Measurements from ENCODE around the gene CALML6.

Gene CALML6

DNA sequence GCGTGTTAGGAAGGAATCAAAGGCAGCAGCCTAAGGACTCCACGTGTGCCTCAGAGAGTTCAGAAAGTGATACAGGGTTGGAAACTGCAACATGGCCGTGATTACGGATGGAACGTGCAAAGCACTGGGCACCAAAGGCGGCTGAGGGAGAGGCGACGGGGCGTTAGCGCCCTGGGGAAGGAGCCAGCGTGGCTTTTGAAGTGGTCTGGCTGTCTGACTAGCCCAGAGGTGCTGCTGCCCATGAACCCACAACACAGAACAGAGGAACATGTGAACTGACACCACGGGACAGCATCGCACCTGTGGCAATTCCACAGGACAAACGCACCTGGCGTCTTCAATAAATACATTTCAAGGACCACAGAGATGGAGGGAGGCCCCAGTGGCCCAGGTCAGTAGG lies 22.0 kb downstream of the CALML6 start:
- H3K27ac Mint-ChIP-seq = no peak overlapping the region
- no peak for ATAC-seq (ENCODE audit: low read depth)
- DNase-seq (ENCODE audit: low spot score in 2 of 2) = no peak
- peaks cover 8% of the 10 kb centered on the region for H3K9me3 Mint-ChIP-seq
- H3K36me3 Mint-ChIP-seq = no peaks in the 10 kb centered on the region
- no peaks in the 10 kb centered on the region for H3K27me3 Mint-ChIP-seq
- H3K4me3 Mint-ChIP-seq = no peak overlapping the region
- H3K4me1 Mint-ChIP-seq = peaks cover 2% of the 10 kb centered on the region

DNA sequence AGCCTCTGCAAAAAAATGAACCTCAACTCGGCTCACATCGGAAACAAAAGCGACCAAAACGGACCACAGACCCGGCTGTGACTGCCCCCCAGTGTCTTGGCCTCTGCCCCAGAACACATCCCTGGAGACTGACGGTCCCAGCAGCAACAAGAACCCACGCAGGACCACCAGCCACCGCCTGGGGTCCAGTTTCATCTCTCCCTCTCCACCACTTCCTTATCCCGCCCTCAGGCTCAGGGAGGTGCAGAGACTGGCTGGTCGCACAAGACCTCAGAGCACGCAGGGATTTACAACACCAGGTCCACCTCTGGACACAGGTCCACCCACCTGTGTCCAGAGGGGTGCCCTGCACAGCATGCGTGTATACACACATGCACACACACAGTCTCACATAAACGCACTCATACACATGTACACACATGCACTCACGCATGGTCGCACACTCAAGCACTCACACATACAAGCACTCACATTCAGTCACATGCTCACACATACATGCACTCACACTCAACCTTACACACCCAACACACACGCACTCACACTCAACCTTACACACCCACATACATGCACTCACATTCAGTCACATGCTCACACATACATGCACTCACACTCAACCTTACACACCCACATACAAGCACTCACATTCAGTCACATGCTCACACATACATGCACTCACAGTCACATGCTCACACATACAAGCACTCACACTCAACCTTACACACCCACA lies 22.7 kb downstream of the CALML6 start:
- no peaks in the 10 kb centered on the region for H3K27me3 Mint-ChIP-seq
- no peak overlapping the region for H3K27ac Mint-ChIP-seq
- H3K9me3 Mint-ChIP-seq = peaks cover 8% of the 10 kb centered on the region
- peaks cover 2% of the 10 kb centered on the region for H3K4me1 Mint-ChIP-seq
- no peak overlapping the region for H3K4me3 Mint-ChIP-seq
- H3K36me3 Mint-ChIP-seq = no peaks in the 10 kb centered on the region
- DNase-seq (ENCODE audit: low spot score in 2 of 2) (no peak), ATAC-seq (ENCODE audit: low read depth) (no peak)

DNA sequence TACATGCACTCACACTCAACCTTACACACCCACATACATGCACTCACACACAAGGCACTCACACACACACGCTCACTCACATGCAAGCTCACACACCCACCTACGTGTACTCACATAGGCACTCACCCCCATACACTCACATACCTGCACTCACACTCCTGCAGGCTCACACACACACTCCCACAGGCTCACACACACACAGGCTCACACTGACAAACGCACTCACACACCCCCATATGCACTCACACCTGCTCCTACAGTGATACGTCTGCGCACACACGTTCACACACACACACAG lies 23.2 kb downstream of the CALML6 start:
- H3K4me3 Mint-ChIP-seq = no peak overlapping the region
- no peaks in the 10 kb centered on the region for H3K27me3 Mint-ChIP-seq
- H3K4me1 Mint-ChIP-seq = peaks cover 6% of the 10 kb centered on the region
- DNase-seq (ENCODE audit: low spot score in 2 of 2) (no peak), ATAC-seq (ENCODE audit: low read depth) (no peak)
- no peak overlapping the region for H3K27ac Mint-ChIP-seq
- H3K36me3 Mint-ChIP-seq = no peaks in the 10 kb centered on the region
- H3K9me3 Mint-ChIP-seq = peaks cover 8% of the 10 kb centered on the region

DNA sequence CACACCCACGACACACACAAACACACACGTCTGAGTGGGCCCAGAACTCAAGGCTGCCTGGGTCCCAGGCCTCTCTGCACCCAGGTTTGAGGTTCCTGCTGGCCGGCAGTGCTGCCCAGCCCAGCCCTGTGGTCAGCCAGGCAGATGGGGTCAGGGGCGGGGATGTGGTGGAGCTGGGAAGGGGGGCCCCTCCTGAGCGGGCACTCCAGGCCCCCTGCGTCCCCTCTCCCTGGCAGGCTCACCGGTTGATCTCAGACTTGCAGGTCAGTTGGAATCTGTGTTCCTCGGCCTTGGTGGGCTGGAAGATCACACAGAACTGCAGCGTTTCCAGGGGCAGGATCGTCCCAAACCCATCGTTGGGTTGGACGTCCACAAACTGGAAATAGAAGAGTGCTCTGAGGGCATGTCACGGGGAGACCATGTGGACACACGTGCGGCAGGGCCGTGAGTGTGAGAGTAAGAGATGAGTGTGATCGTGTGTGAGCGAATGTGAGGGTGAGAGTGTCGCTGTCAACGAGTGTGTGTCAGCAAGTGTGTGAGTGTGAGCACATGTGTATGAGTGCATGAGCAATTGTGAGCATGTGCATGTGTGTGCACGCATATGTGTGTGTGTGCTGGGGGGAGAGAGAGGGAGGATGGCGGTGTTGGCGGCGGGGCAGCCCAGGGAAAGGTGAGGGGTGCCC lies 23.7 kb downstream of the CALML6 start:
- Mint-ChIP-seq H3K4me1 (peaks cover 6% of the 10 kb centered on the region), H3K27ac (no peak overlapping the region), H3K9me3 (peaks cover 8% of the 10 kb centered on the region), H3K27me3 (no peaks in the 10 kb centered on the region), H3K36me3 (no peaks in the 10 kb centered on the region), H3K4me3 (no peak overlapping the region)
- ATAC-seq (ENCODE audit: low read depth) (no peak), DNase-seq (ENCODE audit: low spot score in 2 of 2) (no peak)

DNA sequence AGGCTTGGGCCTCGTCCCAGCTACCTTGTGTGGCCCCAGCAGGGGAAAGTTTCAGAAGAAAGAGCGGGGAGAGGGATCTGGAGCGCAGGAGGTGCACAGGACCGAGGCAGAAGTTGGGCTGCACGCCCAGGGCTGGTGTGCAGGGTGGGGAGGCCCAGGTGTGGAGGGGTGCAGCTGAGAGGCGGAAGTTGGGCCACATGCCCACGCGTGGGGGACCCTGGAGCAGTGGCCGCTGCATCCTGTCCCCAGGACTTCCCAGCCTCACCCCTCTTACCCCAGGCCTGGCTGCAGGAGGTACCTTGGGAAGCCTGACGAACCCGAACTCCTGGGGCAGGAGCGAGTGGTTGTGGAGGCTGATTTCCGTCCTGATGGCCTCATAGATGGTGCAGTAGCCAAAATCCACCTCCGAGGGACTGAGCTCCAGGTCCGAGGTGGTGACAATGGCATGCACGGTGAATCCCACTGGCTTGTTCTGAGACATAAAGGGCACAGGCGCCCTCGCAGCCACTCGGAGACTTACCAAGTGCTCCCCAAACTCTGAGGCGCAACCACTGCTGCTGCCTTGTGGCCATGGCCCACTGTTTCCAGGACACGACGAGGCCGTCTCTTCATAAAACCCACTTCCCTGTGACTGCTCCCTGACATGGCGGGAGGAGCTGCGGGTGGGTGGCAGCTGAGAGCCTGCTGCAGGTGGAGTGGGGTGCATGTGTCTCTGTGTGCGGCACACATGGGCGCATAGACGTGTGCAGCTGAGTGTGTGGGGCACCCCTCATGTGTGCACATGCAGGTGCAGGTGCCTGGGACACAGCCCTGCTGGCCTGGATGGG lies 24.4 kb downstream of the CALML6 start:
- H3K27ac Mint-ChIP-seq = no peak overlapping the region
- H3K4me3 Mint-ChIP-seq = no peak overlapping the region
- peaks cover 9% of the 10 kb centered on the region for H3K4me1 Mint-ChIP-seq
- DNase-seq (ENCODE audit: low spot score in 2 of 2) (no peak), ATAC-seq (ENCODE audit: low read depth) (no peak)
- H3K27me3 Mint-ChIP-seq = peaks cover 4% of the 10 kb centered on the region
- H3K36me3 Mint-ChIP-seq = no peaks in the 10 kb centered on the region
- H3K9me3 Mint-ChIP-seq = peaks cover 5% of the 10 kb centered on the region

DNA sequence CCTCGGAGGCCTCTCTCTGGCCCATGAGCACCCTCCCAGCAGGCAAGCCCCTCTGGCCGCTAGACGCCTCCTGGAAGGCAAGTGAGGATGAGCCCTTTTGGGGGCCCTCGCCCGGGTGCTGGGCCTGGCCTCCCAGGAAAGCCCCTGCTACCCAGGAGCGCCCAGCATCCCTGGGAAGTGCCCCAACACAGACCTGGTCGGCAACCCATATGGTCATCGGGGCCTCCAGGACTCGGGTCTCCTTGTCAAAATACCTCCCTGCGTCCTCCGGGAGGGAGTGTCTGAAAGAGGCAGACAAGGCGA lies 25.0 kb downstream of the CALML6 start:
- Mint-ChIP-seq H3K27ac (no peak overlapping the region), H3K9me3 (no peaks in the 10 kb centered on the region), H3K27me3 (peaks cover 4% of the 10 kb centered on the region), H3K4me3 (no peak overlapping the region), H3K4me1 (peaks cover 9% of the 10 kb centered on the region), H3K36me3 (no peaks in the 10 kb centered on the region)
- DNase-seq (ENCODE audit: low spot score in 2 of 2) = no peak
- ATAC-seq (ENCODE audit: low read depth) = no peak

DNA sequence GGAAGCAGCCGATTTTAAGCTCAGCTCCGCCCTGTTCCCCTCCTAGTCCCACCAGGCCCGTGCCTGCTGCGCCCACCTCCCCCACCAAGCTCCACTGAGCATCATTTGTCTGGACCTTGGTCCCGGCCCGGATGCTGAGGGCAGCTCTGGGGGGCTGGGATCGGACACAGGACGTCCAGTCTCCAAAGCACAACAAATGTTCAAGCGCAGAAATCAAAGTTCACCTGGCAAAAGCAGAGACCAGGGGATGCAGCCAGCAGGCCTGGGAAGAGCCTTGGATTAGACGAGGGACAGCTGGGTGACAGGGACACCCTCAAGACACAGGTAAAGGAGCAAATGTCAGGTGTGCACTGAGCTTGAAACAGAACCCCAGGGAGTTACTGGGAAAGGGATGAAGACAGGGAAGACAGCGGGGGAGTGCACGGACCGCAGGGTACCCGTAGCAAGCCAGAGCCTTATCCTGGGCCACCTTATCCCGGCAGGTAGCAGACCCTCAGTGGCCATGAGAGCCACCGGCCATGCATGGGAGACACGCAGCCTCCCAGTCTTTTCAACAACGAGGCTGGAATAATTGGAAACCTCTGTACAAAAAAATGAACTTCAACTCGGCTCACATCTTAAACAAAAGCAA lies 26.3 kb downstream of the CALML6 start:
- no peak overlapping the region for H3K27ac Mint-ChIP-seq
- peaks cover 8% of the 10 kb centered on the region for H3K27me3 Mint-ChIP-seq
- H3K9me3 Mint-ChIP-seq = no peaks in the 10 kb centered on the region
- H3K4me3 Mint-ChIP-seq = no peak overlapping the region
- no peak for DNase-seq (ENCODE audit: low spot score in 2 of 2)
- H3K4me1 Mint-ChIP-seq = peaks cover 9% of the 10 kb centered on the region
- no peak for ATAC-seq (ENCODE audit: low read depth)
- no peaks in the 10 kb centered on the region for H3K36me3 Mint-ChIP-seq

DNA sequence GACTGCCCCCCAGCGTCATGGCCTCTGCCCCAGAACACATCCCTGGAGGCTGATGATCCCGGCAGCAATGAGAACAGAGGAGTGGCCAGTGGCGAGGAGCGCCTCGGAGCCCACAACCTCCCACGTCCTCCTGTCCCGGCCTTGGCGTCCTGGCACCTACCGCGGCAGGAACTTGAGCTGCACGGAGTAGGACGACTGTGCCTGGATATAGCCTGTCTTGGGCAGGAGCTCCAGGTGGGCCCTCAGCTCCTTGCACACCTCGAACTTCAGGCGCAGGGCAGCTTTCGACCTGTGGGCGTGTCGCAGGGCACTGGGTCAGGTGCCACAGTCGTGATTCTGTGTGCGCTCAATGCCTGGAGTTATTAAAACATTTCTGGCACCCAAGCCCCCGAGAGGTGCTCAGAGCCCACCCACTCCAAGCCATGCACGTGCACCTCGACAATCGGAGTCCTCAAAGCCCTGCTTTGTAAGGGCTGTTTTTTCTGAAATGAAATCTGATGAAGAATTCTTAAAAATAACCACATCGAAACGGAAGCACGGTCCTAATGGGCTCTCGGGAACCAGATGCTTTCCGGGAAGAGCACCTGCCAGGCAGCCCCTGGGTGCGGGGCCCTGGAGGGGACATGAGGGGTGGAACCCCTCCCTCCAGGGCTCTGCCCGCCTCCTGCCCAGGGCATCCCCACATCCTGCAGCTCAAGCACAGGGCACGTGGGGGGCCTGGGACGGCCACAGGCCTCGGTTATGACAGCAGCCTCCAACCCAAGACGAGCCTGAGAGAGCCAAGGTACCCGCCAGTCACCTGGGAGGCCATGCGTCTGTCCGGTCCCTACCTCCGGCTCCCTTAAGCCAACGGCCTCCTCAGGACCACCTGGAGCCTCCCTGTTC lies 27.1 kb downstream of the CALML6 start:
- DNase-seq (ENCODE audit: low spot score in 2 of 2) = no peak
- peaks cover 9% of the 10 kb centered on the region for H3K4me1 Mint-ChIP-seq
- H3K4me3 Mint-ChIP-seq = no peak overlapping the region
- H3K27me3 Mint-ChIP-seq = peaks cover 10% of the 10 kb centered on the region
- no peaks in the 10 kb centered on the region for H3K36me3 Mint-ChIP-seq
- H3K27ac Mint-ChIP-seq = no peak overlapping the region
- no peak for ATAC-seq (ENCODE audit: low read depth)
- H3K9me3 Mint-ChIP-seq = no peaks in the 10 kb centered on the region

DNA sequence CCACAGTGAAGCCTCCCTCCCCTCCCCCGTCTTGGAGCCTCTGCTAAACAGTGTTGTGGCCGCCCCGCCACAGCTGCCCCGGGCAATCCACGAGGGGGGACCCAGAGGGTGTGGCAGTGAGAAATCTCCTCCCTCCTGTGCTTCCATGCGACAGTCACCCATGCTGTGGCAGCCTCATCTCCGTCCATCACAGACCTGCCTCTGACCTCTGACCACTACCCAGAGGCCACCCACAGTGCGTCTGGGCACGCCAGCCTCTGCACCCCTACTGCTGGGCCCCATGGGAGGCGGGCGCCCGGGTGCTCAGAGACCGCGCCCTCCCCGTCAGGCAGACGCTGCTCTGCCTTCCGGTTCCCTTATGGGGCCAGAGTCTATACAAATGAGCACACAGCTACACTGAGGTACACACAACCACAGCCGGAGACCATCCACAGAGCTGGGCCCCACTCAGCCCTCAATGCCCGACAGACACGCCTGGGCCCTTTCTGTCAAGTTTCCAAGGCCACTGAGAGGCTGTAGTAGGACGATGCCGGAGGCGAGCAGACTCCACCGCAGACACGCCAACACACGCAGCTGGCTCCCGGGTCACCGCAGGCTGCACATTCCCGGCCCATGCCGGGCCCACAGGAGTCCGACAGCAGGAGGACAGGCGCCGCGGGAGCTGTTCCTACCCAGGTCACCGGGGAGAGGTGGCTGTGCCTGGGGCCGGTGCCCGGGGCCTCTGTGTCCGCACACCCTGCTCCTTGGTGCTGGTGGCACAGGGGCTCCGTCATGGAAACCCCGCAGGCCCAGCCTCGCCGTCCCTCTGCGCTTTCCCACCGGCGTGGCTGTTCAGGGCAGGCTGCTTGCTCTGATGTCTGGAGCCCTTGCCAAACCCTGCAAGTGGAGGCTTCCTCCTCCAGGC lies 27.9 kb downstream of the CALML6 start:
- peak; percentile 70 for ATAC-seq (ENCODE audit: low read depth)
- no peak overlapping the region for H3K27ac Mint-ChIP-seq
- no peaks in the 10 kb centered on the region for H3K36me3 Mint-ChIP-seq
- peaks cover 10% of the 10 kb centered on the region for H3K27me3 Mint-ChIP-seq
- H3K9me3 Mint-ChIP-seq = no peaks in the 10 kb centered on the region
- H3K4me1 Mint-ChIP-seq = peaks cover 9% of the 10 kb centered on the region
- peak overlapping the region; percentile 18 for H3K4me3 Mint-ChIP-seq
- DNase-seq (ENCODE audit: low spot score in 2 of 2) = no peak

DNA sequence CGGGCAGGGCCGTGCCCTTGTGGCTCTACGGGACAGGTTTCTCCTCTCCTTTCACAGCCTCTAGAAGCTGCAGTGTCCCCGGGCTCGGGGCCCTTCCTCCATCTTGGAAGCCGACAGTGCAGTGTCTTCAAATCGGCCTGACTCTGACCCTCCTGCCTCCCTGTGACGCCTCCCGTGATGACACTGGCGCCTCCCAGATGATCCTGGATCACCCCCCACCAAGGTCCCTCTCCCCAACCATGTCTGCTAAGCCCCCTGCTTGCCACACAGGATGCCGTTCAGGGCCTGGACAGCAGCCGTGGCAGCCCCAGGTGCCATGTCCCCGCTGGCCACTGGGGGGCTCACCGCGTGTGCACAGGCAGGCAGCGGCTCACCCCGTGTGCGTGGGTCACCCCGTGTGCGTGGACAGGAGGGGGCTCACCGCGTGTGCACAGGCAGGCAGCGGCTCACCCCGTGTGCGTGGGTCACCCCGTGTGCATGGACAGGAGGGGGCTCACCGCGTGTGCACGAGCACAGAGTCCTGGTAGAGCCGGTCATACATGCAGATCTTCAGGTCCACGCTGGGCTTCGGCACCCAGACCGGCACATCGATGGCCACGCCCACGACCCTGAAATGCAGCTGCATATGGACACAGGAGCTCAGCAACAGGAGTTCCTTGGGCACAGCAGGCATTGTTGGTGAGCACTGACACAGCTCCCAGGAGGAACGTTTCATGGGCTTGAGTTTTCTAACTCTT lies 28.9 kb downstream of the CALML6 start:
- DNase-seq (ENCODE audit: low spot score in 2 of 2) (peak; percentile 52 to 59), ATAC-seq (ENCODE audit: low read depth) (peak; percentile 83)
- peaks cover 10% of the 10 kb centered on the region for H3K27me3 Mint-ChIP-seq
- no peak overlapping the region for H3K27ac Mint-ChIP-seq
- H3K36me3 Mint-ChIP-seq = no peaks in the 10 kb centered on the region
- peak overlapping the region; percentile 72 for H3K4me3 Mint-ChIP-seq
- H3K4me1 Mint-ChIP-seq = peaks cover 9% of the 10 kb centered on the region
- H3K9me3 Mint-ChIP-seq = no peaks in the 10 kb centered on the region

DNA sequence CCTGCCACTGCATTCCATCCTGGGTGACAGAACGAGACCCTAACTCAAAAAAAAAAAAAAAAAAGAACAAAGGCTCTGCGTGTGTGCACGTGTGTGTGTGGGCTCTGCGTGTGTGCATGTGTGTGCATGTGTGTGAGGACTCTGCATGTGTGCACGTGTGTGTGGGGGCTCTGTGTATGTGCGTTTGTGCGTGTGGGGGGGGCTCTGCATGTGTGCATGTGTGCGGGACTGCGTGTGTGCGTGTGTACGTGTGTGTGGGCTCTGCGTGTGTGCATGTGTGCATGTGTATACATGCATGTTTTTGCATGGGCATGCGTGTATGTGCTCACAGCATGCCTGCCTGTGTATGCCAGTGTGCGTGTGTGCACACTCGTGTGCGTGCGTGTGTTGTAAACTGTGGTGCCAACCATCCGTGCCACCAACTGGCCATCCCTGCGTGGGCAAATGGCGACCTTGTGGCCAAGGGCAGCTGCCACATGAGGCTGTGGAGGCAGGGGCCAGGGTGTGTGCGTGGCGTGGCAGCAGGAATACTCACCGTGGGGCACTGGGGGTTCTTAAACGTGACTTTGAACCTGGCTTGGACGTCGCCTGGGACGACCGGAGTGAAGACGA lies 30.8 kb downstream of the CALML6 start:
- no peak for ATAC-seq (ENCODE audit: low read depth)
- Mint-ChIP-seq H3K9me3 (peaks cover 1% of the 10 kb centered on the region), H3K36me3 (no peaks in the 10 kb centered on the region), H3K4me1 (peaks cover 9% of the 10 kb centered on the region), H3K4me3 (no peak overlapping the region), H3K27ac (no peak overlapping the region), H3K27me3 (peaks cover 16% of the 10 kb centered on the region)
- no peak for DNase-seq (ENCODE audit: low spot score in 2 of 2)

DNA sequence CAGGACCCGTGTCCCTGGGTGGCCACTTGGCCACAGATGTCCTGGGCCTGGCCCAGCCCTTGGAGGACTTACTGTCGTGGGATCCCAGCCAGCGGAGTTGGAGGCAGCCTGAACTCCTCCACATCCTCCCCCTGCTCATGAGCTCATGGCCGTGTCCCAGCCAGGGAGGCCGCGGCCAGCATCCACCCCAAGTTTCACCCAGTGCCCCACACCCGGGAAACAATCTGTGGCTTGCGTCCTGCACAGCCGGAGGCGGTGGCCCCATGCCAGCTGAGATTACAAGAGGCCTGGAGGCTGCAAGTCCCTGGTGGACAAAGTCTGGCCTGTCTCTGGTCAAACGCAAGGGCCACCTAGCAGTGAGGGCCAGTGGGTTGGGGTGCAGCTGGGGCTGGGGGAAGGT lies 31.5 kb downstream of the CALML6 start:
- no peak overlapping the region for H3K4me3 Mint-ChIP-seq
- ATAC-seq (ENCODE audit: low read depth) (no peak), DNase-seq (ENCODE audit: low spot score in 2 of 2) (no peak)
- H3K27ac Mint-ChIP-seq = no peak overlapping the region
- H3K4me1 Mint-ChIP-seq = peaks cover 9% of the 10 kb centered on the region
- peaks cover 17% of the 10 kb centered on the region for H3K27me3 Mint-ChIP-seq
- peaks cover 6% of the 10 kb centered on the region for H3K9me3 Mint-ChIP-seq
- H3K36me3 Mint-ChIP-seq = peaks cover under 1% of the 10 kb centered on the region

Data from memory B cell (primary cell).